GM10266 (cell line): ENCODE results near the gene RPLP1.

Experiments used
- DNase-seq: peaks from one replicate; pipeline ENCODE4 v3.0.0; 2012; ENCODE audit errors: extremely low spot score
- CTCF ChIP-seq: IDR thresholded peaks from 2 replicates; pipeline ENCODE4 v1.5.1; 2012; ENCODE audit warnings: mild to moderate bottlenecking, low read depth; ENCODE audit not compliant: control insufficient read depth, insufficient read depth; ENCODE audit errors: missing control alignments

The RPLP1 gene

DNA sequence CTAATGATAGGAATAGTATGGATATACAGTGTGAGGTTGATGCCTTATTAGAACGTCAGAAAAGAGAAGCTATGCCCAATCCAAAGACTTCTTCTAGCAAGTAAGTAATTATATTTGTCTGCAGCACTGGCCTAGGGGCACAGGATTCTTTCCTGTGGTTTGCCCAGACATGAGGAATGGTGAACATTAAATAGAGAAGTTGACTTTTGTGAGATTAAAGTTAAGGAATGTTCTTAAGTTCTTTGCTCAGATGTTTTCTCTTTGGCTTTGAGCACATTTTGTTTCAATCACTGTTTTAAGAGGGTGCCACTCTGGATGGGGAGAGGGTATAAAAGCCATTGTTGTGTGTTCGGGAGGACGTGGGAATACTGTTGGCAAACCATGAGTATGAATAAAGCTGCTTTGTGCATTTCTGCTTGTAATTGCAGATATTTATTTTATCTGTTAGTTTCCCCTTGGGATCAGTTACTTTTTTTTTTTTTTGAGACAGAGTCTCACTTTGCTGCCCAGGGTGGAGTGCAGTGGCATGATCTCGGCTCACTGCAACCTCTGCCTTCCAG, 30.2 kb upstream of the RPLP1 start:
- DNase-seq = no peak
- no peak for TF ChIP-seq CTCF

GRCh38 chr15:69424001-69424400, 28.6 kb upstream of the RPLP1 start:
- no peak for TF ChIP-seq CTCF
- no peak for DNase-seq

- no peak for TF ChIP-seq CTCF
- no peak for DNase-seq
Measured at GRCh38 chr15:69424748-69425413, 27.7 kb upstream of the RPLP1 start.

- TF ChIP-seq CTCF = no peak
- DNase-seq = no peak
Measured at GRCh38 chr15:69433831-69434230, 18.8 kb upstream of the RPLP1 start.

GRCh38 chr15:69434238-69434637, 18.4 kb upstream of the RPLP1 start:
- no peak for DNase-seq
- no peak for TF ChIP-seq CTCF

GRCh38 chr15:69434679-69435078, 17.9 kb upstream of the RPLP1 start:
- no peak for DNase-seq
- TF ChIP-seq CTCF = no peak

DNA sequence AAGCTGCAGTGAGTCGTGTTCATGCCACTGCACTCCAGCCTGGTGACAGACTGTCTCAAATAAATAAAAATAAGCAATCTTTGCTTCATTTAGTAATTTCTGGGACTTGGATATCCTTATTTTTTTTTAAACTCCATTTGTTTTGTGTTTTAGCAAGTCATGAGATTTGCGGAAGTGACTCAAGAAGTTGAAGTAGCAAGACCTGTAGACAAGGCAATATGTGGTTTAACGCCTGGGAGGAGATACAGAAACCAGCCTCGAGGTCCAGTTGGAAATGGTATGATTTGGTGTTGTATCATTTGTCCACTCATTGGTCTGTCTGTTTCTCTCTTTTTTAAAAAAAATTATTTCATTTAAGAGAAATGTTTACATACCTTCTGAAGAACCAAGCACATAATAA, 16.6 kb upstream of the RPLP1 start:
- no peak for DNase-seq
- TF ChIP-seq CTCF = no peak
